Measurements from ENCODE around the gene BCAS4. TPM values are rescaled to one million over a fixed set of nuclear protein-coding genes. Genes with fewer than 3 reads are reported as not detected.

BCAS4 gene
- total RNA-seq, 1 donor from 2014 or later, result 4.3 TPM

GRCh38 chr20:50874111-50874757 lies 79.4 kb downstream of the BCAS4 start:
- intact Hi-C loops (cut with DNase I), result no loop called here
- ATAC-seq (peak; percentile 12), DNase-seq (peak; percentile 52)
- TF ChIP-seq, protein P1, sequence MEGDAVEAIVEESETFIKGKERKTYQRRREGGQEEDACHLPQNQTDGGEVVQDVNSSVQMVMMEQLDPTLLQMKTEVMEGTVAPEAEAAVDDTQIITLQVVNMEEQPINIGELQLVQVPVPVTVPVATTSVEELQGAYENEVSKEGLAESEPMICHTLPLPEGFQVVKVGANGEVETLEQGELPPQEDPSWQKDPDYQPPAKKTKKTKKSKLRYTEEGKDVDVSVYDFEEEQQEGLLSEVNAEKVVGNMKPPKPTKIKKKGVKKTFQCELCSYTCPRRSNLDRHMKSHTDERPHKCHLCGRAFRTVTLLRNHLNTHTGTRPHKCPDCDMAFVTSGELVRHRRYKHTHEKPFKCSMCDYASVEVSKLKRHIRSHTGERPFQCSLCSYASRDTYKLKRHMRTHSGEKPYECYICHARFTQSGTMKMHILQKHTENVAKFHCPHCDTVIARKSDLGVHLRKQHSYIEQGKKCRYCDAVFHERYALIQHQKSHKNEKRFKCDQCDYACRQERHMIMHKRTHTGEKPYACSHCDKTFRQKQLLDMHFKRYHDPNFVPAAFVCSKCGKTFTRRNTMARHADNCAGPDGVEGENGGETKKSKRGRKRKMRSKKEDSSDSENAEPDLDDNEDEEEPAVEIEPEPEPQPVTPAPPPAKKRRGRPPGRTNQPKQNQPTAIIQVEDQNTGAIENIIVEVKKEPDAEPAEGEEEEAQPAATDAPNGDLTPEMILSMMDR (IDR thresholded peaks at IDR 0.05), result no peak
- Histone ChIP-seq H3K4me1 (no peaks in the 10 kb centered on the region), H3K27me3 (no peaks in the 10 kb centered on the region), H3K9me3 (no peaks in the 10 kb centered on the region), H3K4me3 (no peak overlapping the region), H3K36me3 (no peaks in the 10 kb centered on the region), H3K27ac (no peak overlapping the region)

GRCh38 chr20:50874758-50875665 lies 80.2 kb downstream of the BCAS4 start:
- no peaks in the 10 kb centered on the region for H3K4me1 ChIP-seq
- DNase-seq (peak; percentile 50), ATAC-seq (no peak)
- no peak overlapping the region for H3K27ac ChIP-seq
- H3K27me3 ChIP-seq, result no peaks in the 10 kb centered on the region
- TF ChIP-seq, protein P1 (IDR thresholded peaks at IDR 0.05), result no peak
- H3K9me3 ChIP-seq, result no peaks in the 10 kb centered on the region
- intact Hi-C loops (cut with DNase I), result no loop called here
- no peak overlapping the region for H3K4me3 ChIP-seq
- no peaks in the 10 kb centered on the region for H3K36me3 ChIP-seq

DNA sequence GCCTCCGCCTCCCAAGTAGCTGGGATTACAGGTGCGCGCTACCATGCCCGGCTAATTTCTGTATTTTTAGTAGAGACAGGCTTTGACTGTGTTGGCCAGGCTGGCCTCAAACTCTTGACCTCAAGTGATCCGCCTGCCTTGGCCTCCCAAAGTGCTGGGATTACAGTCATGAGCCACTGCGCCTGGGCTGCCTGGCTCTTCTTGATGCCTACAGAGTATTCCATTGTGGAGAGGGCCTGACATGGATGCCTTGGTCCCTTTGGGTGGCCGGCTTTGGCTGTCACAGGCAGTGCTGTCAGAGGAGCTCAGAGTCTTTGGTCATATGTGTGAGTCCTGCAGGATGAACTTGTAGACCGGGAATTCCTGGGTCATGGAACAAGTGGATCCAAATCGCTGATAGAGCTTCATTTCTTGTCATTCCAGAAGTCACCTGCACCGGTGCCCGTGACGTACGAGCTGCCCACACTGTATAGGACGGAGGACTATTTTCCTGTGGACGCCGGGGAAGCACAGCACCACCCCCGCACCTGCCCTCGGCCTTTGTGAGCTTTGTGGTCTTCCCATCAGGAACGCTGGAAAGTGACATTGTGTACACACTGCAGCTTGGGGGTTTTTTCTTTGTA lies 81.3 kb downstream of the BCAS4 start:
- TF ChIP-seq, protein P1 (IDR thresholded peaks at IDR 0.05), result no peak
- H3K9me3 ChIP-seq, result no peaks in the 10 kb centered on the region
- no peak overlapping the region for H3K4me3 ChIP-seq
- H3K36me3 ChIP-seq, result no peaks in the 10 kb centered on the region
- ATAC-seq, result no peak
- H3K27ac ChIP-seq, result no peak overlapping the region
- peak; percentile 40 for DNase-seq
- no peaks in the 10 kb centered on the region for H3K27me3 ChIP-seq
- intact Hi-C loops (cut with DNase I), result no loop called here
- no peaks in the 10 kb centered on the region for H3K4me1 ChIP-seq

DNA sequence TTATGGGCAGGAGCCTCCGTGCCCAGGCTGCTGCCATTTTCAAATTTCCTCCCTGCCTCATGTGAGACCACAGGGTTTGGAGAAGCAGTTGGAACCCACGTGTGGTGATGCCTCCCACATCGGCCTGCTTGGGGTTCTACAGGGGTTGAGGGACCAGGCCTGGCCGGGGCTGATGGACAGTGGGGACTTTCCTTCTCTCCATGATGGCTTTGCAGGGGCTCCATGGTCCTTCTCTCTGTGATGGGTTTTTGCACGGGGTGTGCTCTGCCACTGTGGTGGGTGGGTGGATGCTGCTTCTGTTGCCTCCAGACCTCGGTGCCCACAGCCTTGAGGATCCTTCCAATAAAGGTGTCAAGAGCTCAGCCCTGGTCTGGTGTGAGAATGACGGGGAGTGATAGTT lies 82.0 kb downstream of the BCAS4 start:
- Histone ChIP-seq H3K27ac (no peak overlapping the region), H3K27me3 (no peaks in the 10 kb centered on the region), H3K4me1 (no peaks in the 10 kb centered on the region), H3K4me3 (no peak overlapping the region), H3K36me3 (no peaks in the 10 kb centered on the region), H3K9me3 (no peaks in the 10 kb centered on the region)
- DNase-seq (peak; percentile 28), ATAC-seq (no peak)
- intact Hi-C loops (cut with DNase I), result no loop called here
- TF ChIP-seq, protein P1 (IDR thresholded peaks at IDR 0.05), result no peak

- Histone ChIP-seq H3K27ac (no peak overlapping the region), H3K36me3 (no peaks in the 10 kb centered on the region), H3K4me3 (no peak overlapping the region), H3K9me3 (no peaks in the 10 kb centered on the region), H3K4me1 (no peaks in the 10 kb centered on the region), H3K27me3 (no peaks in the 10 kb centered on the region)
- peak; percentile 16 for DNase-seq
- TF ChIP-seq, protein P1 (IDR thresholded peaks at IDR 0.05), result no peak
- intact Hi-C loops (cut with DNase I), result no loop called here
- ATAC-seq, result no peak
Observed at GRCh38 chr20:50877232-50877743, 82.4 kb downstream of the BCAS4 start.
